Activated T-cell treated with anti-CD3 and anti-CD28 coated beads, Interleukin-2, amount 50 U/mL, for 72 hours (primary cell): ENCODE data around the gene DAZAP2. TPM values are rescaled to one million over a fixed set of nuclear protein-coding genes. Genes with fewer than 3 reads are reported as not detected.
"Not testable (repeated sequence)": the region's sequence is repeated elsewhere in the genome, so short reads cannot be mapped to it uniquely, and the experiment has no call there.

ENCODE experiments used
- ATAC-seq, 2 donors: fragments of 150-1000 bp; cut with Tn5 transposase; replicated peaks in 1 of 2; 2 replicates each; pipeline ENCODE4 v1.10.0; 2021; ENCODE audit warnings: moderate library complexity in 2 of 2, mild to moderate bottlenecking in 1 of 2
- DNase-seq, 2 donors: peaks; one replicate each; pipeline ENCODE4 v3.0.0; 2021 to 2022; ENCODE audit warnings: mixed read lengths in 1 of 2
- H3K27ac Mint-ChIP-seq: one replicate; pipeline ENCODE4 v1.8.0; 2022; ENCODE audit warnings: mild to moderate bottlenecking, moderate library complexity, mixed read lengths
- H3K27me3 Mint-ChIP-seq: one replicate; pipeline ENCODE4 v1.8.0; 2022; ENCODE audit warnings: low read depth, mixed read lengths
- H3K36me3 Mint-ChIP-seq, 2 donors: one replicate each; pipeline ENCODE4 v1.8.0; 2022; ENCODE audit warnings: mixed read lengths in 2 of 2, mild to moderate bottlenecking in 1 of 2; ENCODE audit not compliant: insufficient read depth in 2 of 2
- H3K4me1 Mint-ChIP-seq: one replicate; pipeline ENCODE4 v1.8.0; 2022; ENCODE audit warnings: low read depth, mixed read lengths
- H3K4me3 Mint-ChIP-seq, 2 donors: one replicate each; pipeline ENCODE4 v1.8.0; 2022; ENCODE audit warnings: mild to moderate bottlenecking in 2 of 2, mixed read lengths in 2 of 2, moderate library complexity in 2 of 2
- H3K9me3 Mint-ChIP-seq, 2 donors: one replicate each; pipeline ENCODE4 v1.8.0; 2022; ENCODE audit warnings: mixed read lengths in 2 of 2
- total RNA-seq, 2 donors: library from RNA; stranded (reverse); gene quantifications; one replicate each; pipeline ENCODE4 v1.2.3, GENCODE V29; 2022

Gene DAZAP2
- total RNA-seq, 2 donors from 2014 or later: 114 TPM

DNA sequence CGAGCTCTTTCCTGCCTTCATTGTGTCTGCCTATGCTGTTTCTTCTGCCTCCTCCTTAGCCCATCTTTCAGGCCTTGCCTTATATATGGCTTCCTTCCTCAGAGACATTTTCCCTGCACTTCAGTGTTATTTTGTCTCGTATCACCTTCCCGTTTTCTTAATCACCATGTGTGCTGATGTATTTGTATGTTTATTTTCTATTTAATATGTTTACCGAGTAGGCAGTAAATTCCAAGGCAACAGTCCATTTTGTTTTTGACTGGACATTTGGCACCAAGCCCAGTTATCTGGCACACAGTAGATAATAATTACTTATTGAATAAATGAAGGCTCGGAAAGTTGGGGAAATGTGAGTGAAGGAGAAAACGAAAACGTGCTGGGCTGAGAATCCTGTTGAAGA lies 16.2 kb upstream of the DAZAP2 start:
- H3K27ac Mint-ChIP-seq: no peak overlapping the region
- ATAC-seq (no peak), DNase-seq (no peak)
- H3K27me3 Mint-ChIP-seq: no peaks in the 10 kb centered on the region
- peaks cover 15% of the 10 kb centered on the region for H3K4me1 Mint-ChIP-seq
- no peaks in the 10 kb centered on the region for H3K9me3 Mint-ChIP-seq
- no peaks in the 10 kb centered on the region for H3K36me3 Mint-ChIP-seq
- H3K4me3 Mint-ChIP-seq: no peak overlapping the region

DNA sequence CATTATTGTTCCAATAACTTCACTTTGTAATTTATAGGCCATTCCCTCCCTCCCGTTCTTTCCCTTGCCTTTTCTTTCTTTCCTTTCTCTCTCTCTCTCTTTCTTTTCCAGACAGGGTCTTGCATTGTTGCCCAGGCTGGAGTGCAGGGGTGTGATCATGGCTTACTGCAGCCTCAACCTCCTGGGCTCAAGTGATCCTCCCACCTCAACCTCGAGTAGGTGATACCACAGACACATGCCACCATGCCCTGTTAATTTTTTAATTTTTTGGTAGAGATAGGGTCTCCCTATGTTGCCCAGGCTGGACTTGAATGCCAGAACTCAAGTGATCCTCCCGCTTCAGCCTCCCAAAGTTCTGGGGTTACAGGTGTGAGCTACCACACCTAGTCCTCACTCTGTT lies 14.0 kb upstream of the DAZAP2 start:
- no peak overlapping the region for H3K4me3 Mint-ChIP-seq
- no peaks in the 10 kb centered on the region for H3K27me3 Mint-ChIP-seq
- H3K9me3 Mint-ChIP-seq: no peaks in the 10 kb centered on the region
- no peaks in the 10 kb centered on the region for H3K36me3 Mint-ChIP-seq
- no peak overlapping the region for H3K27ac Mint-ChIP-seq
- H3K4me1 Mint-ChIP-seq: no peaks in the 10 kb centered on the region
- DNase-seq (no peak), ATAC-seq (no peak)

DNA sequence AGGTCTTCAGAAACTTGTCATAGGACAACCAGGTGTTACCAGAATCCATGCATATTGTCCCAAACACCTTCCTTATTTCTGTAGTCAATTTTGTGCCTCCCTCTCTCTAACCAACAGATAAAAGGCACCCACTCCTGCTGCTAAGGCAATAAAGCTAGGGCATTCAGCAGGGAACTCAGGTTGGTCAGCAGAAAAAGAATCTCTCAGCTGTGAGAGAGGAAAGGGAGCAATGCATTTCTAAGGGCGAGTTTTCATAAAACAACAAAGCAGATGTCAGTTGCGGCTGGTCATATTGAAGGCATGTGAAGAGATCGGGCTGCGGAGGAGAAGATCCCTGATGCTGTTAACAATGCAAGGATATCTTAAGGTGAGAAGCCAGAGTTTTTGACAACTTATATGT lies 13.4 kb upstream of the DAZAP2 start:
- H3K27ac Mint-ChIP-seq: no peak overlapping the region
- no peaks in the 10 kb centered on the region for H3K27me3 Mint-ChIP-seq
- ATAC-seq (no peak), DNase-seq (no peak)
- no peaks in the 10 kb centered on the region for H3K36me3 Mint-ChIP-seq
- H3K9me3 Mint-ChIP-seq: no peaks in the 10 kb centered on the region
- H3K4me1 Mint-ChIP-seq: no peaks in the 10 kb centered on the region
- H3K4me3 Mint-ChIP-seq: no peak overlapping the region

DNA sequence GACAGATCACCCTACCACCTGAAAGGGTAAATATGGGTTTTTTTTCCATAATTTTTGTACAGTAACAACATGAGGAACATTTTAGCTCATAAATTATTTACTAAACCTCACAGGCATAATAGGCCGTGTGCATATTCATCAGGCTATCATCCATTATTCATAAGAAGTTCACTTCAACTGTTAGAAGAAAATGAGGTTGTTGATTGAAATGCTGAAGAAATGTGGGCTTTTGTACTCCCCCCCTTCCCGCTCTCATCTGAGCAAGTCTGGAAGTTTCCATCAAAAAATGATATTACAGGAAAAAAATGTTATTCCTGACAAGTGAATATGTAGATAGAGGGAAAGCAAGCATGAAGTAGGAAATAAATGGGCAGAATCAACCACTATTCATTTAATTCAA lies 12.9 kb upstream of the DAZAP2 start:
- ATAC-seq (no peak), DNase-seq (no peak)
- H3K27ac Mint-ChIP-seq: no peak overlapping the region
- no peaks in the 10 kb centered on the region for H3K27me3 Mint-ChIP-seq
- no peaks in the 10 kb centered on the region for H3K36me3 Mint-ChIP-seq
- H3K4me3 Mint-ChIP-seq: no peak overlapping the region
- H3K9me3 Mint-ChIP-seq: no peaks in the 10 kb centered on the region
- no peaks in the 10 kb centered on the region for H3K4me1 Mint-ChIP-seq

DNA sequence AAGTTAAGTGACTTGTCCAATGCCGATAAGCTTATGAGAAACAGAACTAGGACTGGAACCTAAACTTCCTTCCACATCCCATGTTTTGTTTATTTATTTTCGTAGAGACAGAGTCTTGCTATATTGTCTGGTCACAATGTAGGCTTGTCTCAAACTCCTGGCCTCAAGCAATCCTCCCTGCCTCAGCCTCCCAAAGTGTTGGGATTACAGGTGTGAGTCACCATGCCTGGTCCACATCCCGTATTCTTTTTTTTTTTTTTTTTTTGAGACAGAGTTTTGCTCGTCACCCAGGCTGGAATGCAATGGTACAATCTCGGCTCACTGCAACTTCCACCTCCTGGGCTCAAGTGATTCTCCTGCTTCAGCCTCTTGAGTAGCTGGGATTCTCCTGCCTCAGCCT lies 11.5 kb upstream of the DAZAP2 start:
- H3K4me3 Mint-ChIP-seq, H3K4me1 Mint-ChIP-seq, ATAC-seq, H3K27ac Mint-ChIP-seq, H3K27me3 Mint-ChIP-seq, H3K9me3 Mint-ChIP-seq, H3K36me3 Mint-ChIP-seq, DNase-seq: not testable (repeated sequence)

DNA sequence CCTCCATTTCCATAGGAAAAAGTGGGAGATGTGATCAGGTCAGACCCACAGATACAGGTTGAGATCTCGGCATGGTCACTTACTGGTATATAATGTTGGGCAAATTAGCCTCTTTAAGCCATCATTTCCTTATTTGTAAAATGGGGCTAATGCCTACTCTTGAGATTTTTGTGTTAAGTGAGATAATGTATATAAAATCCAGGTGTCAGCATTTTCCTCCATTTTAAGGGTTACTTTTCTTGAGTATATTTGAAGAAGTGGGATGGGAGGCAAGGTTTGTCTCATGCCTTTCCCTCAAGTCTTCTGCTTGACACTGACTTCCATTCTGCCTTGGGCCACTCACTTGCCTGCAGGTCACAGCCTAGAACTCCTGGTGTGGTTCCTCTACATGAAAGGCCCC lies 10.7 kb upstream of the DAZAP2 start:
- no peak for DNase-seq
- Mint-ChIP-seq H3K9me3 (no peaks in the 10 kb centered on the region), H3K27ac (no peak overlapping the region), H3K4me1 (no peaks in the 10 kb centered on the region), H3K27me3 (no peaks in the 10 kb centered on the region), H3K4me3 (no peak overlapping the region), H3K36me3 (no peaks in the 10 kb centered on the region)
- no peak for ATAC-seq

DNA sequence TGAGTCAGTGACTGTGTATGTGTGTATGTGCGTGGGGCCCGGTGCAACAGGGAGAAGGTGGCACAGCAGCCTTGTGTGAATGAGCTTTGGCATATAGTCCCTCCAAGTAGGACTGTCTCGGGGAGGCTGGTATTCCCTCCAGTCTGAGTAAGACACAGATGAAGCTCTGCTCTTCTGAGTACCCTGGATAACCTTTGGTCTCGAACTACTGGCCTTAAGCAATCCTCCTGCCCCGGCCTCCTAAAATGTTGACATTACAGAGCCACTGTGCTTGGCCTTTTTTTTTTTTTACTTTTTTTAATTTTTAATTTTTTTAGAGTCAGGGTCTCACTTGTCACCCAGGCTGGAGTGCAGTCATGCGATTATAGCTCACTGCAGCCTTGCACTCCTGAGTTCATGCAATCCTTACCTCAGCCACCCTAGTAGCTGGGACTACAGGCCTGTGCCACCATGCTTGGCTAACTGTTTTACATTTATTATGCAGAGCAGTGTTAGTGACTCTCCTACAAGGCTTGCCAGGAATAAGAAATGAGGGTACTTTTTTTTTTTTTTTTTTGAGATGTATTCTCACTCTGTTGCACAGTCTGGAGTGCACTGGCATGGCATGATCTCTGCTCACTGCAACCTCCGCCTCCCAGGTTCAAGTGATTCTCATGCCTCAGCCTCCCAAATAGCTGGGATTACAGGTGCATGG lies 9.4 kb upstream of the DAZAP2 start:
- Mint-ChIP-seq H3K9me3 (no peaks in the 10 kb centered on the region), H3K27me3 (no peaks in the 10 kb centered on the region), H3K27ac (no peak overlapping the region), H3K36me3 (peaks cover 0 to 1% of the 10 kb centered on the region in 2 donors), H3K4me3 (no peak overlapping the region), H3K4me1 (no peaks in the 10 kb centered on the region)
- no peak for ATAC-seq
- no peak for DNase-seq

DNA sequence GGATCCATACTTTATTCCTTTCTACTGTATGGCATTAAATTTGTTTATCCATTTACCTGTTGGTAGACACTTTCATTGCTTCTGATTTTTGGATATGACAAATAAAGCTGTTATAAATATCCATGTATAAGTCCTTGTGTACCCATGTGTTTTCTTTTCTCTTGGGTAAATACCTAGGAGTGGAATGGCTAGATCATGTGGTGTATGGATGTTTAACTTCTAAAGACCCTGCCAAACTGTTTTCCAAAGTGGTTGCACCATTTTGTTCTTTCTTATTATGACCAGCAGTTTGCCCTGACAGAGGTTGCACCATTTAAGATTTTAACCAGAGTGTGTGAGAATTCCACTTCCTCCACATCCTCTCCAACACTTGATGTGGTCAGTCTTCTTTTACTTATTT lies 6.0 kb upstream of the DAZAP2 start:
- Mint-ChIP-seq H3K4me1 (peaks cover under 1% of the 10 kb centered on the region), H3K27ac (no peak overlapping the region), H3K9me3 (no peaks in the 10 kb centered on the region), H3K36me3 (peaks cover 0 to 1% of the 10 kb centered on the region in 2 donors), H3K27me3 (no peaks in the 10 kb centered on the region), H3K4me3 (no peak overlapping the region)
- DNase-seq (no peak), ATAC-seq (no peak)

DNA sequence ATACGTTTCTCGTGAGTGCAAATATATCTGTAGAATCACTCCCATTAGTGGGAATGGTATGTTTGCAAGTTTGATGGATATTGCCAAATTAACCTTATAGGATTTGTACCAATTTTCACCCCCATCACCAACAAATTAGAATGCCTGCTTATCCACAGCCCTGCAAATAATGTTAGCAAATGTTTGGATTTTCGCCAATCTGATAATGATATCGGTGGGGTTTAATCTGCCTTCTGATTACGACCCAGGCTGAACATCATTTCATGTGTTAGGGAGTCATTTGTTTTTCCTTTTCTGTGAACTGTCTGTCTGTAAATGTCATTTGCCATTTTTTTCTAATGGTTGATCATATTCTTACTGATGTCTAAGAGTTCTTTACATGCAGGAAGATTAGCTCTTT lies 4.1 kb upstream of the DAZAP2 start:
- H3K4me3 Mint-ChIP-seq: no peak overlapping the region
- no peaks in the 10 kb centered on the region for H3K27me3 Mint-ChIP-seq
- DNase-seq (no peak), ATAC-seq (no peak)
- no peak overlapping the region for H3K27ac Mint-ChIP-seq
- peaks cover 9% of the 10 kb centered on the region for H3K4me1 Mint-ChIP-seq
- H3K36me3 Mint-ChIP-seq: peaks cover 2 to 3% of the 10 kb centered on the region in 2 donors
- H3K9me3 Mint-ChIP-seq: no peaks in the 10 kb centered on the region

DNA sequence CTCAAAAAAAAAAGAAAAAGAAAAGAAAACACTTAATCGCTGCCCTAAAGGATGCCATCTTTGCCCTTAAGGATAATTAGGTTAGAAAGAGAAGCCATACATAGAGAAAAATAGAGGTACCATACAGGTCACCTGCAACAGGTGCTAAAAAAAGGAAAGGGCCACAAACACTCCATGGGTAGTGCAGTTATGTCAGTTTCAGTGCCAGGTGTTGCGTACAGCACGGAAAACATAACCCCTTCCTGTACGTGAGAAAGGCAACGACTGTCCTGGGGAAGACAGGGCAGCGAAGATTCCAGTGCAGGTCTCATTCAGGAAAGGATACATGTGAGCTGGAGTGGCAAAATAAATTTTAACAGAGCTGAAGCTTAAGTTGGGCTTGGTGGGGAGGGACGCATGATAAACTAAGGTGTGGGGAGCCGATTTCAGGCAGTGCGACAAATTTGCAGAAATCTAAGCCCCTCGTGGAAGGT lies 553 bp upstream of the DAZAP2 start:
- peaks cover 8 to 28% of the 10 kb centered on the region in 2 donors for H3K36me3 Mint-ChIP-seq
- H3K4me1 Mint-ChIP-seq: peaks cover 42% of the 10 kb centered on the region
- no peaks in the 10 kb centered on the region for H3K27me3 Mint-ChIP-seq
- peak overlapping the region; percentile 96 for H3K27ac Mint-ChIP-seq
- no peaks in the 10 kb centered on the region for H3K9me3 Mint-ChIP-seq
- ATAC-seq: peak in 1 of 2 donors; percentile 1
- peak overlapping the region; percentile 96 for H3K4me3 Mint-ChIP-seq
- peak in 1 of 2 donors; percentile 14 for DNase-seq

DNA sequence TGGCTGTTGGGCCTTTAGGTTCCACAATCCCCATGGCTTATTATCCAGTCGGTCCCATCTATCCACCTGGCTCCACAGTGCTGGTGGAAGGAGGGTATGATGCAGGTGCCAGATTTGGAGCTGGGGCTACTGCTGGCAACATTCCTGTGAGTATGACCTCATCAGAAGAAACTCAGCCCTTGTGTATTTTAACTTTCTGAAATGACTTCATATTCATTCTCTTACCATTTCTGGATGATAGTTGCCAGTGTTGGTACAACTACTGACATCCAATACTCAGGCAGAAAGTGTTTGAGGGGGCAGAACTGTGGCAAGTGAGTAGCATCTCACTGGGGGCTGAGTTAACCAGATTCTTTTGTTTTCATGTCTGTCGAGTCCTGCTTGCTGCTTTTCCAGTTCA lies 2.3 kb downstream of the DAZAP2 start:
- H3K4me3 Mint-ChIP-seq: peak overlapping the region; percentile 96
- ATAC-seq (no peak), DNase-seq (no peak)
- H3K36me3 Mint-ChIP-seq: peaks cover 11 to 34% of the 10 kb centered on the region in 2 donors
- H3K4me1 Mint-ChIP-seq: peaks cover 54% of the 10 kb centered on the region
- no peaks in the 10 kb centered on the region for H3K9me3 Mint-ChIP-seq
- peak overlapping the region; percentile 86 for H3K27ac Mint-ChIP-seq
- no peaks in the 10 kb centered on the region for H3K27me3 Mint-ChIP-seq

DNA sequence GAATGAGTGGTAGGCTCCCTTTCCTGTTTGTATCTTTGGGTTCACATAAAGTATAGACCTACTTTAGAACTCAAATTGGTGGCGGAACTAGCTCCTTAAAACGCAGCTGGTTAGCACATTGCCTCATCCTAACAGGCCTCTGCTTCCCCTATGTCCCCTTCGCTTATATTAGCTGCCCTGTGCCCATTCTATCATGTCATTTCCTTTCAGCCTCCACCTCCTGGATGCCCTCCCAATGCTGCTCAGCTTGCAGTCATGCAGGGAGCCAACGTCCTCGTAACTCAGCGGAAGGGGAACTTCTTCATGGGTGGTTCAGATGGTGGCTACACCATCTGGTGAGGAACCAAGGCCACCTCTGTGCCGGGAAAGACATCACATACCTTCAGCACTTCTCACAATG lies 3.5 kb downstream of the DAZAP2 start:
- Mint-ChIP-seq H3K4me1 (peaks cover 66% of the 10 kb centered on the region), H3K9me3 (no peaks in the 10 kb centered on the region), H3K36me3 (peaks cover 12 to 34% of the 10 kb centered on the region in 2 donors), H3K4me3 (no peak overlapping the region), H3K27me3 (no peaks in the 10 kb centered on the region), H3K27ac (no peak overlapping the region)
- DNase-seq (no peak), ATAC-seq (no peak)

DNA sequence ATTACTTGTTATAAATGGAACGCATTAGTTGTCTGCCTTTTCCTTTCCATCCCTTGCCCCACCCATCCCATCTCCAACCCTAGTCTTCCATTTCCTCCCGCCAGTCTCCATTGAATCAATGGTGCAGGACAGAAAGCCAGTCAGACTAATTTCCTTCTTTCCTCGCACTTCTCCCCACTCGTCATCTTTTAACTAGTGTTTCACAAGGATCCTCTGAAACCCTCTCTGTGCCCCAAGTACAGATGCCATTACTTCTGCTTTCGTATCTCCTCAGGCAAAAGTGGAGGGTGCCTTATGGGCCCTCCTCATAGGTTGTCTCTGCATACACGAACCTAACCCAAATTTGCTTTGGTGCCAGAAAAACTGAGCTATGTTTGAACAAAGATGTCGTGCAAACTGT lies 4.2 kb downstream of the DAZAP2 start:
- peaks cover 12 to 34% of the 10 kb centered on the region in 2 donors for H3K36me3 Mint-ChIP-seq
- H3K4me1 Mint-ChIP-seq: peaks cover 70% of the 10 kb centered on the region
- DNase-seq: no peak
- no peaks in the 10 kb centered on the region for H3K27me3 Mint-ChIP-seq
- H3K4me3 Mint-ChIP-seq: no peak overlapping the region
- H3K9me3 Mint-ChIP-seq: no peaks in the 10 kb centered on the region
- peak overlapping the region; percentile 3 for H3K27ac Mint-ChIP-seq
- ATAC-seq: no peak

DNA sequence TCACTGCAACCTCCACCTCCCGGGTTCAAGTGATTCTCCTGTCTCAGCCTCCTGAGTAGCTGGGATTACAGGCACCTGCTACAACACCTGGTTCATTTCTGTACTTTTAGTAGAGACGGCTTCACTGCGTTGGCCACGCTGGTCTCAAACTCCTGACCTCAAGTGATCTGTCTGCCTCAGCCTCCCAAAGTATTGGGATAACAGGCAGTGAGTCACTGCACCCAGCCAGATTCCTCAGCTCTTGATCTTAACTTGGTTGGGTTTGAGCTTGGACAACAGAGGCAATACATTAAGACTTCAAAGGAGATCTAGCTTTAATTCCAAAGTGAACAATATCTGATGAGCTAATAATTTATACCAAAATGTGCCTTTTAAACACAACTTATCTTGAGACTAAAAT lies 5.6 kb downstream of the DAZAP2 start:
- peaks cover 64% of the 10 kb centered on the region for H3K4me1 Mint-ChIP-seq
- peaks cover 11 to 32% of the 10 kb centered on the region in 2 donors for H3K36me3 Mint-ChIP-seq
- no peak overlapping the region for H3K4me3 Mint-ChIP-seq
- ATAC-seq (no peak), DNase-seq (no peak)
- H3K9me3 Mint-ChIP-seq: no peaks in the 10 kb centered on the region
- no peaks in the 10 kb centered on the region for H3K27me3 Mint-ChIP-seq
- no peak overlapping the region for H3K27ac Mint-ChIP-seq
